Activated CD8-positive, alpha-beta T cell treated with anti-CD3 and anti-CD28 coated beads for 36 hours (primary cell): ENCODE measurements around the gene UBE2U. TPM values are rescaled to one million over a fixed set of nuclear protein-coding genes. Genes with fewer than 3 reads are reported as not detected.
"Not testable (repeated sequence)": the region's sequence is repeated elsewhere in the genome, so short reads cannot be mapped to it uniquely, and the experiment has no call there.

Experiments used
- ATAC-seq: fragments of 200-7000 bp; cut with Tn5 transposase; one replicate; pipeline ENCODE4 v1.10.0; 2021; ENCODE audit warnings: mild to moderate bottlenecking, moderate library complexity
- CTCF ChIA-PET: fragments of 350-600 bp; sonication (Branson Sonifier 250); formaldehyde crosslinking; loops from one replicate; lab custom pipeline; 2021; ENCODE audit warnings: antibody characterized with exemption; lab: Charles Lee
- POLR2A ChIA-PET: fragments of 350-600 bp; sonication (Branson Sonifier 250); formaldehyde crosslinking; loops from one replicate; lab custom pipeline; 2021; ENCODE audit warnings: antibody characterized with exemption; lab: Charles Lee
- DNase-seq: peaks from one replicate; pipeline ENCODE4 v3.0.0-alpha.2; 2020
- H3K27ac Mint-ChIP-seq: one replicate; pipeline ENCODE4 v1.8.0; 2021; ENCODE audit warnings: mild to moderate bottlenecking, mixed read lengths
- H3K27me3 Mint-ChIP-seq: one replicate; pipeline ENCODE4 v1.8.0; 2021; ENCODE audit warnings: mixed read lengths
- H3K36me3 Mint-ChIP-seq: one replicate; pipeline ENCODE4 v1.8.0; 2021; ENCODE audit warnings: low read depth, mixed read lengths
- H3K4me1 Mint-ChIP-seq: one replicate; pipeline ENCODE4 v1.8.0; 2021; ENCODE audit warnings: low read depth, mixed read lengths
- H3K4me3 Mint-ChIP-seq: one replicate; pipeline ENCODE4 v1.8.0; 2021; ENCODE audit warnings: mild to moderate bottlenecking, moderate library complexity, mixed read lengths
- H3K9me3 Mint-ChIP-seq: one replicate; pipeline ENCODE4 v1.8.0; 2021; ENCODE audit warnings: mixed read lengths
- intact Hi-C: fragments of 100-400 bp; cut with micrococcal nuclease; formaldehyde crosslinking; loops from one replicate; pipeline ENCODE4 v1.10.0; 2022
- total RNA-seq, 2 experiments: library from RNA; stranded (reverse); gene quantifications; one replicate each; pipeline ENCODE4 v1.2.3, GENCODE V29; 2021
- TF ChIP-seq, protein P1 (sequence below): fragments of 200-600 bp; IDR thresholded peaks from one replicate; pipeline ENCODE4 v1.8.0; 2022; ENCODE audit warnings: antibody characterized with exemption, mild to moderate bottlenecking

UBE2U gene
- total RNA-seq, 2 experiments from 2014 or later: not detected

DNA sequence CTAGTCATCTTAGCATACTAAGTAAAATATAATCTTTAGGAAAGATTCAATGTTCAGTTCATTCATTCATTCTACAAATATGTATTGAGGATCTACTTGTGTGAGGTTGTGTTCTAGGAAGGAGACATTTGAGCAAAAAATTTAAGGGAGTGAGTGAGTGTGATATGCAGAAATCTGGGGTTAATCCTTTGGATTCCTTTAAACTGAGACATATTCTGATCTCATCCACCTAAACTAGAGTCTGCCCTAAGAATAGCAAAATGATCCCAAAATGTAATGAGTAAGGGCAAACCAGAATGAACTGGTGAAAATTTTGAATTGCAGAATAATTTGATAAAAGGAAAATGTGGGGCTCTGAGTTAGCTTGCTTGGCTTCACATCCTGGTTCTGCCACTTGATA is 8.6 kb downstream of the UBE2U start:
- Mint-ChIP-seq H3K4me1 (no peaks in the 10 kb centered on the region), H3K36me3 (no peaks in the 10 kb centered on the region), H3K27me3 (peaks cover 16% of the 10 kb centered on the region), H3K9me3 (no peaks in the 10 kb centered on the region), H3K27ac (no peak overlapping the region), H3K4me3 (no peak overlapping the region)
- ATAC-seq (no peak), DNase-seq (no peak)
- ChIA-PET CTCF (no interaction called here), POLR2A (no interaction called here)
- intact Hi-C loops: no loop called here
- TF ChIP-seq, protein P1, sequence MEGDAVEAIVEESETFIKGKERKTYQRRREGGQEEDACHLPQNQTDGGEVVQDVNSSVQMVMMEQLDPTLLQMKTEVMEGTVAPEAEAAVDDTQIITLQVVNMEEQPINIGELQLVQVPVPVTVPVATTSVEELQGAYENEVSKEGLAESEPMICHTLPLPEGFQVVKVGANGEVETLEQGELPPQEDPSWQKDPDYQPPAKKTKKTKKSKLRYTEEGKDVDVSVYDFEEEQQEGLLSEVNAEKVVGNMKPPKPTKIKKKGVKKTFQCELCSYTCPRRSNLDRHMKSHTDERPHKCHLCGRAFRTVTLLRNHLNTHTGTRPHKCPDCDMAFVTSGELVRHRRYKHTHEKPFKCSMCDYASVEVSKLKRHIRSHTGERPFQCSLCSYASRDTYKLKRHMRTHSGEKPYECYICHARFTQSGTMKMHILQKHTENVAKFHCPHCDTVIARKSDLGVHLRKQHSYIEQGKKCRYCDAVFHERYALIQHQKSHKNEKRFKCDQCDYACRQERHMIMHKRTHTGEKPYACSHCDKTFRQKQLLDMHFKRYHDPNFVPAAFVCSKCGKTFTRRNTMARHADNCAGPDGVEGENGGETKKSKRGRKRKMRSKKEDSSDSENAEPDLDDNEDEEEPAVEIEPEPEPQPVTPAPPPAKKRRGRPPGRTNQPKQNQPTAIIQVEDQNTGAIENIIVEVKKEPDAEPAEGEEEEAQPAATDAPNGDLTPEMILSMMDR: no peak

DNA sequence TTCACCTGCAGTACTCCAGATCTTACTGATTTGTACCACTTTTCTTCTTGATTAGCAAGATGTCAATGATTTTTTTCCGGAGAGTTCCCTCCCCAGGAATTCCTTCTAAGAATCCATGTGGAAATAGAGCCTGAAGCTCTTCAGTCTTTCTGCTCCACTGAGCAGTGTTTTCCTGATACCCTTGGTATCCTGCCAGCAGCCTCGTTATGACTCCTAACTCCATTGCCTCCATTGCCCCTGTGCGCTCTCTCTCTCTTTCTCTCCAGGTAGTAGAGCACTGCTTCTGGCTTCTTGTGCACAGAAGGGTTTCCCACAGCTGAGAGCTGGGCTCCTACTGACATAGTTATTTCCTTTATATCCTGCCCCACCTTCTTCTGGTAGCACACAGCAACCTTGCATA is 12.2 kb downstream of the UBE2U start:
- TF ChIP-seq, protein P1: no peak
- Mint-ChIP-seq H3K4me3 (no peak overlapping the region), H3K9me3 (no peaks in the 10 kb centered on the region), H3K27me3 (peaks cover 24% of the 10 kb centered on the region), H3K4me1 (no peaks in the 10 kb centered on the region), H3K27ac (no peak overlapping the region), H3K36me3 (no peaks in the 10 kb centered on the region)
- ATAC-seq (no peak), DNase-seq (no peak)
- intact Hi-C loops: no loop called here
- ChIA-PET POLR2A (no interaction called here), CTCF (no interaction called here)

DNA sequence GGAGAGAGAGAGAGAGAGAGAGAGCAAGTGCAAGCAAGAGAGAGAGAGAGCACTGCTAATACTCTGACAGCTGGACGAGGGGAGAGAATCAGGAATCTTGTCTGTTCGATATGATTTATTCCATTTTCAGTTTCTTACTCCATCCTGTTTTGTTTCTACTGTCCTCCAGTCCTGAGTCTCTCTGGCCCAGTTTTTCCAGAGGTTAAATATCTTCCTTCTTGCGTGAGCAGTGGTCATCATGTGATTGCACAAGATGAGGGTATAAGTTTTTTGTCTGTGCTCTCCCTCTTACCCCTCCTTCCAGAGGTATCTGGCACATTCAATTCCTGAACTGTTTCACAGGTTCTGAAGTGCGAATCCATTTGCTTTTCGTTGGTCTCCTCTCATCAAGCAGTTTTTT is 16.8 kb downstream of the UBE2U start:
- Mint-ChIP-seq H3K9me3 (no peaks in the 10 kb centered on the region), H3K36me3 (no peaks in the 10 kb centered on the region), H3K4me1 (peaks cover 15% of the 10 kb centered on the region), H3K27me3 (peaks cover 24% of the 10 kb centered on the region), H3K27ac (no peak overlapping the region), H3K4me3 (no peak overlapping the region)
- POLR2A ChIA-PET: no interaction called here
- TF ChIP-seq, protein P1: no peak
- DNase-seq: no peak
- CTCF ChIA-PET: no interaction called here
- intact Hi-C loops: no loop called here
- no peak for ATAC-seq

DNA sequence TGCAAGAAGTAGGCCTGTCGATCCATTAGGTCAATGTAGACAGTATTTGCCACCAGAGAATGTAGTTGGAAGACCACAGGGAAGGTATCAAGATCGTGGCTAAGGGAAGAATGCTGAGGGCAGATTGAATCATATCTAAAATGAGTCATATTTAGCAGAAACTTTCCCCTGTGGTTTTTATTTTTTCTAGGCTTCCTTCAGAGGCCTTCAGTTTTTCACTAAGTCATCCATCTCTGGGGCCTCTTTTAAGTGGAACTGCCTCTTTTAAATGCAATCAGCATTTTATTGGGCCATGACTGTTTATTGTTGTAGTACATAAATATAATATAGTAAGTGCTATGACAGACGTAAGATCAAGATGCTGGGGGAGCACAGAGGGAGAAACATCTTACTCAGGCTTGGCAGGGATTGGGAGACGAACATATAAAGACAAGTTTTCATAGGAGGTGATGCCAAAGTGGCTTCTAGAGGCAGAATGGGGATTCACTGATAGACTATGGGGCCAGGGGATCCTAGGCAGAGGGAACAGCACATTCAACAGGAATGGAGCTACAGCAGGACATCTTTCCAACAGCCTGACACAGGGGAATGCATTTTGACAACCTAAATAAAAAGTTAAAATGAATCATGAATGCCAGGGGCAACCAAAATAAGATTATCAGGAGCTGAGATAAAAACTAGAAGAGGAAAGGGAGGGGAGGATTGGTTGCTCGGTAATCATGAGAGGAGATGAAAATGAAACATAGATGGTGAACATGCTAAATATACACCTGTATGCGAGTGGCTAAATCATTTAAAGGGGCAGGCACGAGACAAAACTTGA is 20.1 kb downstream of the UBE2U start:
- Mint-ChIP-seq H3K4me1 (peaks cover 15% of the 10 kb centered on the region), H3K4me3 (peak overlapping the region; percentile 11), H3K27me3 (peaks cover 21% of the 10 kb centered on the region), H3K27ac (peak overlapping the region; percentile 14), H3K36me3 (no peaks in the 10 kb centered on the region), H3K9me3 (no peaks in the 10 kb centered on the region)
- ChIA-PET POLR2A (no interaction called here), CTCF (no interaction called here)
- peak; percentile 4 for DNase-seq
- ATAC-seq: peak; percentile 87
- intact Hi-C loops: no loop called here
- TF ChIP-seq, protein P1: no peak

DNA sequence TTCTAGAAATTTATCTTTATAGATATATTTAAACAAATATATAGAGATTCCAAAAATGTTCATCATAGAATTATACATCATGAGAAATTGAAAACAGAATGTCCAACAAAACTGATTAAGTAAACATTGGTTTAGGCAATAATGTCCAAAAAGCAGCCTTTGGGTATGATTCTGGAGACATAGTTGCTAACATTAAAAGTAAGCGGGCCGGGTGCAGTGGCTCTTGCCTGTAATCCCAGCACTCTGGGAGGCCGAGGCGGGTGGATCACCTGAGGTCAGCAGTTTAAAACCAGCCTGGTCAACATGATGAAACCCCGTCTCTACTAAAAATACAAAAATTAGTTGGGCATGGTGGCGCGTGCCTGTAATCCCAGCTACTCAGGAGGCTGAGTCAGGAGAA is 20.8 kb downstream of the UBE2U start:
- intact Hi-C loops, H3K4me3 Mint-ChIP-seq, ATAC-seq, H3K36me3 Mint-ChIP-seq, H3K27ac Mint-ChIP-seq, H3K9me3 Mint-ChIP-seq, CTCF ChIA-PET, POLR2A ChIA-PET, DNase-seq: not testable (repeated sequence)
- peaks cover 15% of the 10 kb centered on the region for H3K4me1 Mint-ChIP-seq
- H3K27me3 Mint-ChIP-seq: peaks cover 21% of the 10 kb centered on the region
